Measurements from ENCODE around the gene WDR37.
"Not testable (repeated sequence)": the region's sequence is repeated elsewhere in the genome, so short reads cannot be mapped to it uniquely, and the experiment has no call there.

The WDR37 gene

DNA sequence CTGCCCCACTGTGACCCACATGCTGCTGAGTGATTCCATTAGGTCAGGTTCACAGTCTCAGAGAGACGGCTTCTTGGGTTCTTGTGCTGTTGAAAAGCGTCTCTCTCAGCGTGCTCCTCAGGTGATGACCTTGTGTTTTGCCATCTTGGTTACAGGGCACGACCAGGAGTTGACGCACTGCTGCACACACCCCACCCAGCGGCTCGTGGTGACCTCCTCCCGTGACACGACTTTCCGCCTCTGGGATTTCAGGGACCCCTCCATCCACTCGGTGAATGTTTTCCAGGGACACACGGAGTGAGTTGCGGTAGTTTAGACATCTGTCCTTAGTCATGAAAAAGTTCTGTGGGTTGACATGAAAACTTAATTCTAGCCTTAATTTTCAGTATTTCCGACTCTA is 48.8 kb downstream of the WDR37 start:
- no peak for DNase-seq (ENCODE audit: low read depth in 2 of 2)

DNA sequence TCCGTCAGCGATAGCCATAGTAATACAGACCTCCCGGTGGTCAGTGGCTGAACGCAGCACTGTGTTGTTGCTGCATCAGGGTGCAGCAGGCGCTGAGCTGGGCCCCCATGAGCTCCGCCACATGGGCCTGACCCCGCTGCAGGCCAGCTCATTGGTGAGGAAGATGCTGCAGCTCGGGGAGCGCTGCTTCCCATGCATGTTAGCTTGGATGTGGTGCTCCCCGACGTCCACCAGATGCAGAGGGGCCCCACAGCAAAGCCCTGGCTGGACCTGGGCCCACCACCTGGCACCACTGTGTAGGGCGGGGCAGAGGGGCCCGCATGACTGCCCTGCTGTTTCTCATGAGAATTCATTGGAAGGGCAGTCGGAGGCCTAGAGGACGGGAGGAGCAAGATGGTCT is 50.8 kb downstream of the WDR37 start:
- no peak for DNase-seq (ENCODE audit: low read depth in 2 of 2)

GRCh38 chr10:1107679-1108078 is 51.5 kb downstream of the WDR37 start:
- DNase-seq (ENCODE audit: low read depth in 2 of 2) = no peak

DNA sequence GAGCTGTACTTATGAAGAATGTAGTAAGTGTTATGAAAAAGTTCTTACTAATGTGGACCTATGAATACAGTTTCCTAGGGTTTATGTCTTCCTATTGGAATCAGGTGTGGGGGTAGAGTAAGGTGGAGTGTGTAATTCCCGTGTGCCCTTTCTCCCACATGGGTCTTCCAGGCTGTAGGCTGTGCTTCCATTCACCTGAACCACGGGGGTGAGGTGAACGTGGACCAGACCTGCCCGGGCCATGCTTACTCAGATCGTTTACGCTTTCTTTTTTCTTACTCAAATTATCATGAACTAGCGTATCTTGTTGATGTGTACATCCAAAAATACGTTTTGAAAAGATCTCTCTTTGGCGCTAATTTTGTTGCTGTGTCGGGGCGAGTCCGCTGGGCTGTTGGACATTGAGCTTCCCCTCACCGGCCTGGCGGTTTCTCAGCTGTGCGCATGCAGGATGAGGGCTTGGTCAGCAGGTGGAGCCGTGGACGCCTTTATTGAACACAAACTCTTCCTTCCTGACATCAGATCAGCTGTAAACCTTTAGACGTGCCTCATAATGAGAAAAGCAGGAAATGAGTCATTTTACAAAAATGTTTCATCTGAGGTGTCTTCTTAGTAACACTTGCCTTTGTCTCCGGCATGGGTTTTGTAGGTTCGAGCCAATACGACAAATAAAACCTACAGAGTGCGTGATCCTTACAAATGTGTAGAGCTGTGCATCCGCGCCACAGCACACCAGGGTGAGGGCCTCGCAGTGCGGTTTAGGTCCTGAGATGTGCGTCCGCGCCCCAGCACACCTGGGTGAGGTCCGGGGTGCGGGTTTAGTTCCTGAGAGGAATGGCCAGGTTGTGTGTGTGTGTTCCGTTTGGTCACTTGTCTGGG is 53.8 kb downstream of the WDR37 start:
- DNase-seq (ENCODE audit: low read depth in 2 of 2) = peak; percentile 62 to 73

DNA sequence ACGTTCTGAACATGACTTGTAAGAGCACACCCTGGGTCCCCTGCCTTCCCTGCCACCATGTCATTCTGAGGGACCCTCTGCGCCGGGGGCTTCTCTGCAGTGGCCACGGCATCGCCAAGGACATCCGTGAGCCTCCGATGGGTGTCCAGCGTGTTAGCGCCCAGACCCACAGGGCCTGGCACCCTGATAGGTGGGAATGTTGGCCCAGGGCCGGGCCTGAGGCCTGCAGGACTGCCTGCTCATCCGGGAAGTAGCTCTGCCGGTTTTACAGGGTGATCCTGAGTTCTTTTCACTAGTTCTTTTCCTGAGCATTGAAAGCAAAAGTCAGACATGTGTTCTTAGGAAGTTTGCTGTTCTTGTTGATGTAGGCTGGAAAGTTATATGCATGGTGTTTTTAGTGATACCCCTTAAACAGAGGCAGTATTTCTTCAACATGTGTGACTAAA is 54.5 kb downstream of the WDR37 start:
- DNase-seq (ENCODE audit: low read depth in 2 of 2) = no peak

DNA sequence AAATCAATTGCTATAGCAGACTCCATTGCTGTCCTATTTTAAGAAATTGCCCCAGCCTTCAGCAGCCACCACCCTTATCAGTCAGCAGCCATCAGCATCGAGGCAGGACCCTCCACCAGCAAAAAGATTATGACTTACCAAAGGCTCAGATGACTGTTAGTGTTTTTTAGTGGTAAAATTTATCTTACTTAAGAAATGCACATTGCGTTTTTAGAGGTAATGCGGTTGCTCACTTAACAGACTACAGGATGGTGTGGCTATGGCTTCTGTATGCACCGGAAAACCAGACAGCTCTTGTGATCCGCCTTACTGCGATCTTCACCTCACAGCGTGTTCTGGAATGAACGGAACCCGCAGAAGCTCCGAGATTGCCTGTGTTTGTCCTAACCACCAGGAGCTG is 58.1 kb downstream of the WDR37 start:
- no peak for DNase-seq (ENCODE audit: low read depth in 2 of 2)

DNA sequence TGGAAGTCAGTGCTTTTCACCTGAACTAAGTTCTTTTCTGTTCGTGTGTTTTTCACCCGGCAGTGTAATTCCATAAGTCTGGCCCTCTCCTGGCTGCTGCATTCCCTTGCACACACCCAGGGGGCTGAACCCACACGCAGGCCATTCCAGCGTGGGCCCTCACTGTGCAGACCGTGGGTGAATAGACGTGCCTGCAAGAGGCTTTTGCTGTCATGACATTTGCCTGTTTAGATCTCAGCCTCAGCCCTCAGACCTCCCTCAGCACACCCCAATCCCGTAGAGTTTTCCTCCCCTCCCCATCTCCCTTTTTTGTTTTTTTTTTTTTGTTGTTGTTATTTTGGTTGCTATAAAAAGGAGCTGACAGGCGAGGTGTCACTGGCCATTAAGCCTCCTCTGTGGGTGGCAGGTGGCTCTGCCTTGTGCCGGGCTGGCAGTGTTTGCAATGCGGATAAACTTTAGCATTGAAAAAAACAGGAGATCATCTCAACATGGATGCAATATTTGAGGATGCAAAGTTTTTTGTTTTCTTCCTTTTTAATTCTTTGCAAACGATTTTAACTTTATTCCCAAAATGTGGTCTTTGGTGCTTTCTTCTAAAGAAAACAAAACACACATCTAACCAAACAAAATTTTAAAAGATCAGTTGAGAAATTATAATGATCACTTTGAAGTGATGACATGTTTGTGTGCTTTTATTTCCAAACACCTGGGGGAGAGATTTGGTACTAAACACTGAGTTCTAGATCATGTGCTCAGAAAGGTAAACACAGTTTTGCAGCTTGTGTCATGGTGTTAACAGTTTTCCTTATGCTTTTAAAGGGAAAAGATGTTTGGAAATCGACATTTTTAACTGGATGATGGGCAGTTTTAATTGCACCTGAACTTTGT is 58.8 kb downstream of the WDR37 start:
- no peak for DNase-seq (ENCODE audit: low read depth in 2 of 2)

GRCh38 chr10:1115607-1115955 is 59.4 kb downstream of the WDR37 start:
- no peak for DNase-seq (ENCODE audit: low read depth in 2 of 2)

GRCh38 chr10:1116051-1116450 is 59.9 kb downstream of the WDR37 start:
- DNase-seq (ENCODE audit: low read depth in 2 of 2) = no peak

- no peak for DNase-seq (ENCODE audit: low read depth in 2 of 2)
Measured at GRCh38 chr10:1116696-1117280, 60.6 kb downstream of the WDR37 start.

DNA sequence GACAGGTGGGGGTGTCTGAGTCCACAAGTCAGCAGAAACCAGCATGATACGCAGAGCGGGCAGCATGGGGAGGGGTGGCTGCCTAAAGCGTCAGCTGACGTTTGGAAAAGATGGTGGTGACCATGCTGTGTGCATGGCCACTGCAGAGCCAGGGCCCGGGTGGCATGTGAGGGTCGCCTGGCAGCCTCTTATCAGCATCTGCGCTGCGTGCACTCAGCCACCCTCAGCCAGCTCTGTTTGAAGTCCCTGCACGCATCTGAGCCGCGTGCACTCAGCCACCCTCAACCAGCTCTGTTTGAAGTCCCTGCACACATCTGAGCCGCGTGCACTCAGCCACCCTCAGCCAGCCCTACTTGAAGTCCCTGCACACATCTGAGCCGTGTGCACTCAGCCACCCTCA is 61.5 kb downstream of the WDR37 start:
- no peak for DNase-seq (ENCODE audit: low read depth in 2 of 2)

DNA sequence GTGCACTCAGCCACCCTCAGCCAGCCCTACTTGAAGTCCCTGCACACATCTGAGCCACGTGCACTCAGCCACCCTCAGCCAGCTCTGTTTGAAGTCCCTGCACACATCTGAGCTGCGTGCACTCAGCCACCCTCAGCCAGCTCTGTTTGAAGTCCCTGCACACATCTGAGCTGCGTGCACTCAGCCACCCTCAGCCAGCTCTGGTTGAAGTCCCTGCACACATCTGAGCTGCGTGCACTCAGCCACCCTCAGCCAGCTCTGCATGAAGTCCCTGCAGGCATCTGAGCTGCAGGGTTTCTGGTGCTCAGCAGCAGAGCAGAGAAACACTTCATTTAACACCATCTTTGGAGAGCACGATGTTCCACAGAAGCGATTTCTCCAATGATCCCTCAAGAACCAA is 62.1 kb downstream of the WDR37 start:
- DNase-seq (ENCODE audit: low read depth in 2 of 2) = not testable (repeated sequence)

DNA sequence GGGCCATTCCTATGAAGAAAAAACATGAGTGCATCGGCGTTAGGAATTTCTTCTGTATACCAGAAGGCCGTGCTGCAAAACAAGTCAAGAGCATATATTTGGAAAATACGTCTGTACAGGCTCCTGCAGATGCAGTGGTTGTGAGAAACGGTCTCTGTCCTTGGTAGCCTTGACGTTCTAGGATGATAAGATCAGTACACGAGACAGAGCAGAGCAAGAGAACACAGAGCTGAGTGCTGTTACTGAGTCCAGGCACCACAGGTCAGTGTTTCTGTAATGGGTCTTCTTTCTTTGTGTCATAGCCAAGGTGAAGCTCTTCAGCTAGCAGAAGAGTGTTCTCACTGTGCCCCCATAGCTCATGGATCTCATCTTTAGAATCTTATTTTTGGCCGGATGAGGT is 62.8 kb downstream of the WDR37 start:
- DNase-seq (ENCODE audit: low read depth in 2 of 2) = no peak

DNA sequence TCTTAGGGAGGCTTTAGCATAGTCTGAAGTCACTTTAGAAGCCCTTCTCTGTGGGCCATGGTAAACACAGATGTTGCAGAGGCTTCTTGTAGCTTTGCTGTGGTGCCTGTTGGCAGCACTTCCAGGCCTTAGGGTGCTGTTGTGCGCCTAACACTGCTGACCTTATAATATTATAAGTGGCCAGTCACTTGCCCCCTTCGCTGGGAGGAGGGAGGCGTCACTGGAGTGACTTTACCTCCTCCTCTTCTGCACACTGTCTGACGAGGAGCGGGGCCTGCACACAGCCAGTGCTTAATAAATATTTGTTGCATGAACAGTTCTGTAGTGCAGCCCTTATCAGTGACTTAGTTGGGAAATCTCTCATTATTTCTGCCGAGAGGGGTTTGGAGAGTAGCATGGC is 63.3 kb downstream of the WDR37 start:
- DNase-seq (ENCODE audit: low read depth in 2 of 2) = no peak

- no peak for DNase-seq (ENCODE audit: low read depth in 2 of 2)
Measured at GRCh38 chr10:1120306-1120705, 64.1 kb downstream of the WDR37 start.

DNA sequence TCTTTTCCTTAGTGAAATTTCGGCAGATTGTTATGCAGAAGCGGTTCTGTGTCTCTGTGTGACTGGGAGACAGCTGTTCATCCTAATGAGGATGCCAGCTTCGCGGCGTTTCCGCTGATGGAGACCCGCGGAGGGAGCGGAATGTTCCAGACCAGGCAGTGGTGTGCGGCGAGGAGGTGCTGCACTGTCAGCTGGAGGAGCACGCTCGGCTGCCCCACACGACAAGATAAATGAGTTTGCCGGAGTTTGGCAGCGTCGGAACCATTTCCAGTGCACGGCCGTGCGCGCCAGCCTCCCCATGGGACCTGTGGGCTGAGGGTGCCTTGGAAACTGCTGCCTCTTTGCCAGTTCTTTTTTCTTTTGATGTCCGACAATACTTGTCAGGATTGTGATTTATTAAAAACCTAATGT is 64.6 kb downstream of the WDR37 start:
- DNase-seq (ENCODE audit: low read depth in 2 of 2) = no peak

DNA sequence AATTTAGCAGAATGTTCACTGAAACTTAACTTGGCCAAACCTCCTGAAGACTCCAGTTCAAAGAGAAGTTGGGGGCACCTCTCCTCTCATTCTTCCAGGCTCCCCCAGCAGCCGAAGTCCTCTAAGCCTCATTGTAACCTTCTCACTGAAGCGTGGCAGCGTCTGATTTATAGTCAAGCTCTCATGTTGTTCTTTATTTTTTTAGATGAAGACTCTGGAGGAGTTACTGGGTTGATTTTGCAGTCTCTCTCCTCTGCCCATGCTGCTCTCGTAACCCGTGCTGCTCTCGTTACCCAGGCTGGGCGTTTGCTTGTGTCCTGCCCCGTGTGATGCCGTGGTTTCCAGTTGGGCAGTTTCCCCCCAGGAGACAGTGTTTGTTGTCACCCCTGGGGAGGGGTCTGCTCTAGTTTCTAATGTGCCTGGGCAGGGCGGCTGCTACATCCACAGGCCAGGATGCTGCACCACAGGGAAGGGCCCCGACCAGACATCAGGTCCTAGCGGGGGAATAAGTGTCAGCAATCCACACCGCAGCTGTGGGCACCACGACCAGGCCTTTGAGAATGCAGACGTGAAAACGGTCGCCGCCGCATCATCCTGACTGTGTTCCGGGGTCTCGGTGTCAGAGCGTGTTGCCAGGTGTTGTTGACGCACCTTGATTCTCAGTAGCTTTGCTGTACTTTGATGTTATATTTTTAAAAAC is 65.2 kb downstream of the WDR37 start:
- no peak for DNase-seq (ENCODE audit: low read depth in 2 of 2)

DNA sequence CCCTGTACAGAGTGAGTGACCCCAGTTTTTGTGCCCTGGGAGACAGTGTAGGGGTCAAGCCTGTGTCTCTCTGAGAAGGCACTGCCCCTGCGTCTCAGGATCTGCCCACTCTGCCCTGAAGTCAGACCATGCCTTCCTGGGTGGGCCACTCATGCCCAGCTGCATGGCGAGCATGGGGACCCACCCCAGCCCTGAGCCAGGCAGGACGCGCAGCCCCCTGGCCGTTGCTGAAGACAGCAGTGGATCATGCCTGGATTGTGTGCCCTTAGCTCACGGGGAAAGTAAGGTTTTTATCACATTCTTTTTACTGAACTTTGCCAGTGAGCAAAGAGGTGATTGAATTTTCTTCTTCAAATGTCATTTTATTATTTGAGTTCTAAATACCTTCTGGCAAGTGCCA is 66.2 kb downstream of the WDR37 start:
- DNase-seq (ENCODE audit: low read depth in 2 of 2) = no peak

- DNase-seq (ENCODE audit: low read depth in 2 of 2) = no peak
Measured at GRCh38 chr10:1123198-1123597, 67.0 kb downstream of the WDR37 start.

- DNase-seq (ENCODE audit: low read depth in 2 of 2) = no peak
Measured at GRCh38 chr10:1123972-1124371, 67.8 kb downstream of the WDR37 start.

- no peak for DNase-seq (ENCODE audit: low read depth in 2 of 2)
Measured at GRCh38 chr10:1124796-1125195, 68.6 kb downstream of the WDR37 start.

GRCh38 chr10:1126461-1126860 is 70.3 kb downstream of the WDR37 start:
- no peak for DNase-seq (ENCODE audit: low read depth in 2 of 2)
